ENCODE measurements around the gene CTSE.

DNA sequence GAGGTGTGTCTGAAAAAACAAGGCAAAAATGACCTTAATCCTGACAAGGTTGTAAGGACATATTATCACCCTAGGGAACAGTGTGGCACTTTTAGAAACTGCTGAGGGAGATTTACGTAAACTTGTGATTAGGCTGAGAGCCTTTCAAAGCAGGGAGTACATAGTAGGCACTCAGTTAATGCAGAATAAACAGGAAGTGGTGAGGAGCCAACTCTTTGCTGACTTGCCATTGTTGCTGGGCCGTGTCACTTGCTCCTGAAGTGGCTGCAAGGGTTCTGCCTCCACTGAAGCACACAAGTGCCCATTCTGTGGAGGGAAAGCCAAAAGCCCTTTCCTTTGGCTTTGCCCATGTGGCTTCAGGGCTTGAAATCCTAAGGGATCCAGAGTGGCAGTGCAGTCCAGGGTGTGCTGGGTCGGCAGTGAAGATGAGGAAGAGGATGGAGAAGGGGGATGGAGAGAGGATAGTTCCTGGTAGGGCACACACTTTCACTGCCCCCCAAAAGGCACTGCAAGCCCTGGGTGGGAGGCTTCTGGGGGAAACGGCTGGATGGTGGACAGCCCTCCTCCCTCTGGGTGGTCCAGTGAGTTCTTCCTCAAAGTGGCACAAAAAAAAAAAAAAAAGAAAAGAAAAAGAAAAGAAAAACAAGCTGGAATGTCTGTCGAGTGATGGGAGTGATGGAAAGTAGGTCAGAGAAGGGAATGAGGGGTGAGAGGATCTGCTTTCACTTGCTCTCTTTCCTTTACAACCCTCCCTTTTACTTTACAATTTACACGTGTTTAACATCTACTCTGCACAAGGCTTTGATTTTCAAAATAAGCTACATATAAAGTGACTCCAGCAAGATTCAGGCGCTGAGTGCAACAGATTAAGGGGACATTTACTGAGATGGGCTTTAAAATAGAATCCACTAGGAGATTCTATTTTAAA is 15.6 kb upstream of the CTSE start:
- TF ChIP-seq CHD2 (IDR thresholded peaks at IDR 0.05; ENCODE audit: low read length), result no peak
- no peak for TF ChIP-seq POLR2AphosphoS5 (IDR thresholded peaks at IDR 0.05; ENCODE audit: low read depth, low read length)
- TF ChIP-seq MAX (IDR thresholded peaks at IDR 0.05), result no peak
- TF ChIP-seq GABPA (IDR thresholded peaks at IDR 0.05; ENCODE audit: borderline replicate concordance, insufficient read depth, low read length), result no peak
- no peak for TF ChIP-seq POLR2A (IDR thresholded peaks at IDR 0.05; ENCODE audit: control extremely low read depth in 1 of 2, low read depth in 2 of 2, low read length in 2 of 2)
- no peak for TF ChIP-seq SP1 (IDR thresholded peaks at IDR 0.05; ENCODE audit: low read depth, low read length)
- no peak for TF ChIP-seq CTCF (IDR thresholded peaks at IDR 0.05; ENCODE audit: control extremely low read depth in 1 of 3, insufficient read depth in 1 of 3, low read depth in 1 of 3, low read length in 3 of 3)
- no peak for TF ChIP-seq RAD21 (IDR thresholded peaks at IDR 0.05 in 1 of 2, conservative IDR thresholded peaks at IDR 0.05 in 1 of 2; ENCODE audit: low read depth in 2 of 2, low read length in 2 of 2)

Measured in H1 (cell line).